NCI-H1436 treated with DMSO at 0.1 percent for 48 hours (cell line): ENCODE data around the gene DDAH1.
"Not testable (repeated sequence)": the region's sequence is repeated elsewhere in the genome, so short reads cannot be mapped to it uniquely, and the experiment has no call there.

Source experiments
- DNase-seq: peaks from one replicate; lab custom pipeline; 2025; lab: John Stamatoyannopoulos, UW

The DDAH1 gene

DNA sequence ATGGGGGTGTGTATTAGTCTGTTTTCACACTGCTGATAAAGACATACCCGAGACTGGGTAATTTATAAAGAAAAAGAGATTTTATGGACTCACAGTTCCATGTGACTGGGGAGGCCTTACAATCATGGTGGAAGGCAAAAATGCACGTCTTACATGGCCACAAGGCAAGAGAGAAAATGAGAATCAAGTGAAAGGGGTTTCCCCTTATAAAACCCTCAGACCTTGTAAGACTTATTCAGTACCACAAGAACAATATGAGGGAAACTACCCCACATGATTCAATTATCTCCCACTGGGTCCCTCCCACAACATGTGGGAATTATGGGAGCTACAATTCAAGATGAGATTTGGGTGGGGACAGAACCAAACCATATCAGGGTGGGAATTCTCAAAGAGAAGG lies 5.2 kb upstream of the DDAH1 start:
- not testable (repeated sequence) for DNase-seq

GRCh38 chr1:85467929-85468540 lies 3.1 kb upstream of the DDAH1 start:
- no peak for DNase-seq

GRCh38 chr1:85467036-85467435 lies 2.1 kb upstream of the DDAH1 start:
- DNase-seq, result no peak

DNA sequence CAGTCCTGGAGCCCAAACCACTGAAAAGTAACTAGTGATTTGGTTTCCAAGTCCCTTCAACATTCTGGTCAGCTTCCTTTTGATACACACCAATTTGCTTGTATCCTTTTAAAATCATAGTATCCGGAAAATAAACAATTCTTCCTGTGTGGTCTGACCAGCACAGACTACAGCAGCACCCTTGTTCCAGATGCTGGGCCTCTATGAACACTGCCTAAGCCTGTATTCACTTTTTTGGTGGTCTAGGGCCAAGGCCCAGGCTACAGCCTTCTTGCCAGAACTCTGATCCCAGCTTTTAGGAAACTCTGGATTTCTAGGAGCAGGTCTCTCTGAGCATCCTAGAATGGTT lies 801 bp upstream of the DDAH1 start:
- no peak for DNase-seq

DNA sequence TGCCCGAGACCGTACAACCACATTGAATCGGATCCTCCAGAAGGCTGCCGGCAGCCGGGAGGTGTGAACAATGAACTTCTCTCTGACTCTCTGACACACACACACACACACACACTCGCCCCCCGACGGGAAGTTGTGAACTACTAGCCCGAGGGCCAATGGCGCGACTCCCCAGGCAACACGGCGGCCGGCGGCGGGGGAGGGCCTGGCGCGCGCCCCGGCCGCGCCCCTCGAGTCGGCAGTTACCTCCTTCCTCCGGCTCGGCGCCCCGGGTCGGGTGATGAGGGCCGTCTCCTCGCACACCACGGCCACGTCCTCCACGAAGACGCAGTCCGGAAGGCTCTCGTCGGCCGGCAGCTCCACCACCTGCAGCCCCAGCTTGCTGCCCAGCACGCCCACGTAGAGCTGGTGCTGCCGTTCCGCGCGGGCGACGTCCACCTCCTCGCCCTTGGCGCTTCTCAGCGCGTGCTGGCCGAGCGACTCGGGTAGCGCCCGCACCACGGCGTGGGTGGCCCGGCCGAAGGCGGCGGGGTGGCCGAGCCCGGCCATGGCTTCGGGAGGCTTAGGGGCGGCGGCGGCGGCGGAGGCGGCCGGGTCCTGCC lies 361 bp downstream of the DDAH1 start:
- no peak for DNase-seq

- DNase-seq, result no peak
Measured at GRCh38 chr1:85463731-85464496, 1.0 kb downstream of the DDAH1 start.

- DNase-seq, result no peak
Measured at GRCh38 chr1:85462931-85463649, 1.9 kb downstream of the DDAH1 start.

DNA sequence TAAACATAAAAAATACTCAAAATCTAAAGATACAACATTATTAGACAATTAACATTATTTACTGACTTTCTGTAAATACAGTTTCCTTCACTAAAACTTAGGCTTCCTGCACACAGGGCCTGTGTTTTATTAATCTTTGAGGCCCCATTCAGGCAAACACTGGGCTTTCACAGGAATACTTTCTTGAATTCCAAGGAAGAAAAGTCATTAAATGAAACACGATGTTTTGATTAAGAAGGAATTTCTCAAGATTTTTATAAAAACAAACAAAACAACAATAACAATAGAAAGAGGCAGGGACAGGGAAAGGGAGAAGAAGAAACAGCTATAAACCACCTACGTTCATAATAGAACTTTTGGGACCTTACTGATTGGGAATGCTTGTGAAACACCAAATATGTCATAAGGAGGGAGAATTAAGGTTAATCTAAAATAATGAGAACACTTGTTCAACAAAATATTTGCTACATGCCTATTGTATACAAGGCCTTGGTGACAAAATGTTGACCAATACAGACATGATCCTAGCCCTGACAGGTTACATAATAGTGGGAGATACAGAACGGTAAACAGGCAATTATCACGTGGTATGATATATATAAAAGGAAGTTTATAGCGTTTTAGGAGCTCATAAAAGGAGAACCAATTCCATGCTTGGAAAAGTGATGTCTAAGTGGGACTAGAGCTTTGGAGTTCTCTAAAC lies 3.6 kb downstream of the DDAH1 start:
- no peak for DNase-seq

GRCh38 chr1:85460555-85461088 lies 4.3 kb downstream of the DDAH1 start:
- DNase-seq, result no peak

DNA sequence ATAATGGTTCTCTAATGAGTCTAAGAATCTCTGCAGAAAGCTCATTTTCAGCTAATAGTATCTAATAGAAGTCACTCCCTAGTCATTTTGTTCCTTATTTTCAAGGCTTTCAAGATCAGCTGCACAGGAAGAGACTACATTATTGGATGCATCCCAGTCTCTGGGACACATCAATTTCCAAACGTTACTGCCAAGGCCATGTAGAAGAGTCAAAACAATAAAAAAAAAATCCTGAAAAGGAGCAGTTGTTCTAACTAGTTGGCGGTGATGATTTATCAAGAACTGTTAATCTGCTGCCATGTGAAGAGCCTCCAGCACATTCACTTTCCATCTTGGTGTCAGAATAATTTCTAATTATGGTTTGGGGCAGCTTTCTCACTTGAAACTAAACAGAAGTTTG lies 5.7 kb downstream of the DDAH1 start:
- DNase-seq, result no peak

GRCh38 chr1:85454214-85454613 lies 10.7 kb downstream of the DDAH1 start:
- DNase-seq, result no peak

DNA sequence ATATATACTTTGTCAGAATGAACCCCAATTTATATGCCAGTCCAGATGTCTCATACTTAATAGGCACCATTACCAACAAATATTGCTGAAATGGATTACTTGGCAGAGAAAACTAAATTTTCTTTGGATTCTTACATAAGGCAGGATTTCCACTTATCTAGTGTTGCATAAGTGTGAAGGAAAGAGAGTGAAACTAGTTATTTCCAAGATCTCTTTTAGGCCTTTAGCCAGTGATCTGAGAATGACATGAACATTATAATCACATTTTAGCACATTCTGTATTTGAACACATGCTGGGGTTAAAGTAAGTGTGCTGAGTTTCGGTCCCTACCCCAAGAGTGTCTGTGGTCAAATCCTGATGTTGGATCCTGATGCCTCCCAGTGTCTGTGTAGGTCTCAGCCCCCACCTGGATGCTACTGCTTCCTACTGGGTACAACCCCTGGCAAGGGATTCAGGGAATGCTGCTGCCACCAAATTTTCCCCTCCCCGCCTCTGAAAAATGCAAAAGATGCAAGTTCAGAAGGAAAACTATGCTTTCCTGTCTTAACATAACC lies 11.2 kb downstream of the DDAH1 start:
- no peak for DNase-seq

DNA sequence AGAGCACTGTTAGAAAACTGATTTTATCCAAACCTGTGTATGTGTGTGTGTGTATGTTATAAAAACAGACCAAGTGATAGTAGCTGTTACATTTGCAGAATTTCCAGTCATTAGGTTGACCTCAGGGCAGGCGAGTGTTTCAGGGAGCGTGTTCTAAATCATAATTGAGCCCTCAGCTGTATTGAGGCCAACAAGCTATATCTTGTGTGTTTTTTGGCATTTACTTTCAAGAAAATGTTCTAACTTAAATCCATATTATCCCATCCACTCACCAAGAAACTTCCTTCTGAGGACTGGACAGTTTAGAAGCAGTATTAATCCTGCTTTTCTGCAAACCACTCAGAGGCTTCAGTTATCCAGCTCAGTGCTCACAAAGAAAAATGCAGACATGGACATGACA lies 12.0 kb downstream of the DDAH1 start:
- DNase-seq, result no peak

DNA sequence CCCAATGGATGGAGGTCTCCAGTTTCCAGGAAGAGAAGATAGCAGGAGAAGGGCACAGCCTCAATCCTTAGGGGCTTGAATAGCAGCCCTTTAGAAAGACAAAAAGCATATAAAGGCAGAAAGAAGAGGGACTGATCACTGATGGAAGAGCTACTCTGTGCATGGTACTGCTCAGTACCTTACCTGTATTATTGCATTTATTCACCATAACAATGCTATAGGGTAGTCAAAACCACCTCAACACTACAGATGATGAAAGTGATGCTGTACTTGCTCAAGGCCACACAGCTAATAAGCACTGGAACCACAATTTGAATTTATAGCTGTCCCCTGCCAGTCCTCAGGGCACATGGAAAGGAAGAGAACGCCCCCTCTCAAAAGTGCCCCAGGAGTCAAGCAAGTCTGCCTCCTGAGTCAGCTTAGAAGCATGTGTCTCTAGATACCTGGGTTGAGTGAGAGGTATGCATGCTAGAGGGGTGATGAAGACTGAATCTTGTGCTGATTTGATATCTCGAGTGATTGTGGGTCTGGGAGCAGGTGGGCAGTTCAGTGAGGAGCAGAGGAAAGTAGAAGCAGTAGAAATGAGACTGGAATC lies 13.6 kb downstream of the DDAH1 start:
- no peak for DNase-seq

GRCh38 chr1:85450832-85451231 lies 14.1 kb downstream of the DDAH1 start:
- no peak for DNase-seq

DNA sequence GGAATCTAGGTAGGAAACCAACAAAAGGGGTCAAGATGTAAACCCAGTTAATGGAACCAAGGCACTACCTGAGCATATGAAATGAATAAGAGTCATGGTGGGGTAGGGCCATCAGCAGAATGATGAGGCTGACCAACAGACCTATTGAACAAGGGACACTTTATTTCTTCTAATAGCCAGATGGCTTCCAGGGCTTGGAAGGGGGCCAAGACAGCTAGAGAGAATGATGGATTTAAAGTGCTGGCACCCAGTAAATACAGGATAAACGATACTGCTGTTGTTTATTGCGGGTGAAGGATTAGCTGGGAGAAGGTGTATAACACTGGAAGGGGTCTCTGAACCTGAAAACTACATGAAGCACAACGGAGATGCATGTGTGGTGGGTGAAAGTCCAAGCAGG lies 15.6 kb downstream of the DDAH1 start:
- DNase-seq, result no peak

DNA sequence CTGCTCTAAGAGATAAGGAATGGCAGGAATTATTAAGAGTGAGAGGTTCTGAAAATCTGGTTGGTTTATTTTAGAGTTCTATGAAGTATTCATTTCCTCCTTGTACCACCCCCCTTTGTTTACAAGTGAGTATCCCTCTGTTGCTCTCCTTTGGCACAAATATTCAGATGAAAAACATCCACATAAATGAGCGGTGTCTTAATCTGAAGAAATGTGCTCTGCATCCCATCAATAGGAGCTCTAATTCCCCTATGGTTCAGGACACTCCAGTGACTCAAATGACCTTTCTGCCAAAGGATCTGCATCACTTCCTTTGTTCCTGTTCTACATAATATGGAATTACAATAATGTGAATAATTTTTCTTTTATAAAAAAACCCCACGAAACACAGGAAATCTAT lies 16.6 kb downstream of the DDAH1 start:
- DNase-seq, result no peak

DNA sequence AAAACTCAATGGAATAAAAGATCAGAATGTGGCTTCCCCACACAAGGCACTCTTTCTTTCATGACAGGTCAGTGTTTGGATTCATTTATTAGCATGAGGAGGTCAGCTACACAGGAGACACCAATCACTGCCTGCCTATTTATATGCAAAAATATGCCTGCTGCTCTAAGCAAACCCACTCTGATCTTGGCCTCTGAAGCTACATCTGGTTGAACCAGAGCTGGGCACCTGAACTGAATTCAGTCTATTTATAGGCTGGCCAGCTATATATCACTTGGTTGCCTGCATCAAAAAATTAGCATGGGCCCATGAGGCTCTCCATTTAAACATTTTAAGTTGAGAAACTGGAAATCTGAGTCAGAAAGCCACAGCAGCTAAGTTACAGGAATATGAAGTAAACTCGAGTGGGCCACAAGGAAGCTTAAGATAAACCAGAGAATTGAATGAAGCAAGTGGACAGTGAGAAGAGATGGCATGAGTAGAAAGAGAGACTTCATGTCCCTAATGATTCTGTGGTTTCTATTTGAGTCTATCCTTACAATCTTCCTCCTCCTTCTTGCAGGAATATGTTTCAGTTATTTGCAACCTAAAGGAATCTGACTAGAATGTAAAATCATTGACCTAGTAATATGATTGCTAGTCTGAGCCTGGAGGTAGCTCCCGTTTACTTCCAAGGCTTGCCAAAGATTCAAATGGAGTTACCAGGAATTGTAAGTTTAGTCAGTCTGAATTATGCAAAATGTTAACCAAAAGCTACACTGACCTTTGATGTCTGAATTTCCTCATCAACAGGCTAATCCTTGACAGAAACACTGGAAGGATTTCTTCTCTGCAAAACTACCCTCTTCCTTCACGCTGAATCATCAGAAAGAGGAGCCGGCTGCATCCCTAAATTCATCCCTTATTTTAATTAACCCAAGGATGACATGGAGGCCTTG lies 17.7 kb downstream of the DDAH1 start:
- DNase-seq, result no peak

DNA sequence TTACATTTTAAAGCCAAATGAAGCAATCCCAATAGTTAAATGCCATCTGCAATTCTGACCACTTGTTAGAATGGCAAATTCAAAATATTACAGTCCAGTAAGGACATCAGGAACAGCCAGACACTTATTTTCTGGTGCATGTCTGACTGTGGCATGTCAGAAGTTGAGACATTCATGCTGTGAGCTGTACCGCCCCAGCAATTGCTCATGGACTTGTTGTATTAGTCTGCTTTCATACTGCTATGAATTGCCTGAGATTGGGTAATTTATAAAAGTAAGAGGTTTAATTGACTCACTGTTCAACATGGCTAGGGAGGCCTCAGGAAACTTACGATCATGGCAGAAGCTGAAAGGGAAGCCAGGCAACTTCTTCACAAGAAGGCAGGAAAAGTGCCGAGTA lies 19.1 kb downstream of the DDAH1 start:
- no peak for DNase-seq

DNA sequence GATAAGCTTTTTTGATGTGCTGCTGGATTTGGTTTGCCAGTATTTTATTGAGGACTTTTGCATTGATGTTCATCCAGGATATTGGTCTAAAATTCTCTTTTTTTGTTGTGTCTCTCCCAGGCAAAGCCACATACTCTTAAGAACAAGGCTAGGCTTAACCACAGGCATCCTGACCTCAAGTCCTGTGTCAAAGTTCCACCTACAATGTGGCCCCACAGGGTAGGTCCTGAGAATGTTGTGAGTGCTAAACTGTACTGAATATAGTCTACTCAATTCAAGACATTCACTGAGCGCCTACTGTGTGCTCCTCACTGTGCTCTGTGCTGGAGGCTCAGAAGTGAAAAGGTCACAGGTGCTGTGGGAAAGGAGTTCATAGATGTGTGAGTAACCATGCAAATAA lies 20.6 kb downstream of the DDAH1 start:
- DNase-seq, result no peak
